GM10266 (cell line): ENCODE results near the gene HSPA4.
"Not testable (repeated sequence)": the region's sequence is repeated elsewhere in the genome, so short reads cannot be mapped to it uniquely, and the experiment has no call there.

Source experiments
- DNase-seq: peaks from one replicate; pipeline ENCODE4 v3.0.0; 2012; ENCODE audit errors: extremely low spot score
- TF ChIP-seq, protein P1 (sequence below): IDR thresholded peaks from 2 replicates; pipeline ENCODE4 v1.5.1; 2012; ENCODE audit warnings: mild to moderate bottlenecking, low read depth; ENCODE audit not compliant: control insufficient read depth, insufficient read depth; ENCODE audit errors: missing control alignments

Gene HSPA4

GRCh38 chr5:133051542-133052316 lies at the start of gene HSPA4:
Gene HSPA4, plus strand, starts transcription at chr5:133052013. Its CDS starts 238 bp downstream, at chr5:133052251.
- DNase-seq = peak; percentile 98
- TF ChIP-seq, protein P1, sequence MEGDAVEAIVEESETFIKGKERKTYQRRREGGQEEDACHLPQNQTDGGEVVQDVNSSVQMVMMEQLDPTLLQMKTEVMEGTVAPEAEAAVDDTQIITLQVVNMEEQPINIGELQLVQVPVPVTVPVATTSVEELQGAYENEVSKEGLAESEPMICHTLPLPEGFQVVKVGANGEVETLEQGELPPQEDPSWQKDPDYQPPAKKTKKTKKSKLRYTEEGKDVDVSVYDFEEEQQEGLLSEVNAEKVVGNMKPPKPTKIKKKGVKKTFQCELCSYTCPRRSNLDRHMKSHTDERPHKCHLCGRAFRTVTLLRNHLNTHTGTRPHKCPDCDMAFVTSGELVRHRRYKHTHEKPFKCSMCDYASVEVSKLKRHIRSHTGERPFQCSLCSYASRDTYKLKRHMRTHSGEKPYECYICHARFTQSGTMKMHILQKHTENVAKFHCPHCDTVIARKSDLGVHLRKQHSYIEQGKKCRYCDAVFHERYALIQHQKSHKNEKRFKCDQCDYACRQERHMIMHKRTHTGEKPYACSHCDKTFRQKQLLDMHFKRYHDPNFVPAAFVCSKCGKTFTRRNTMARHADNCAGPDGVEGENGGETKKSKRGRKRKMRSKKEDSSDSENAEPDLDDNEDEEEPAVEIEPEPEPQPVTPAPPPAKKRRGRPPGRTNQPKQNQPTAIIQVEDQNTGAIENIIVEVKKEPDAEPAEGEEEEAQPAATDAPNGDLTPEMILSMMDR = no peak

DNA sequence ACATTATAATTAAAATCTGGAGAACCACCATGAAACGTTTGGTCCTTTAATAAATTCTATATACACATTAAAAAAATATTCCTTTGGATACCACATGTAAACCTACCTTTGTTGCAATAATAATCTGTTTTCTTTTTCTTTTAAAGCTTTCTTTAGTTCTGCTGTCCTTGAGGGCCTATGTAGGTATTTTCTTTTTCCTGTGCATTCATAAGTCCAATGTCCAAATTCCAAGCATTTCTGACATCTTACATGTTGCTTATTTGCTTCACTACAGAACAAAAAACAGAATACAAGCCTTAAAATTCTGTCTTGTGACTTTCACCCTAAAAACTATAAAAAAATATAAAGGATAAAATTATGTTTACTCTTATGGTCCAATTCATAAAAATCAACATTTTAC lies 45.2 kb upstream of the HSPA4 start:
- TF ChIP-seq, protein P1 = no peak
- DNase-seq = no peak

GRCh38 chr5:133008455-133008854 lies 43.4 kb upstream of the HSPA4 start:
- DNase-seq = not testable (repeated sequence)

GRCh38 chr5:133015466-133015865 lies 36.3 kb upstream of the HSPA4 start:
- no peak for DNase-seq
- TF ChIP-seq, protein P1 = no peak

- TF ChIP-seq, protein P1 = no peak
Observed at GRCh38 chr5:133017964-133018363, 33.8 kb upstream of the HSPA4 start.

DNA sequence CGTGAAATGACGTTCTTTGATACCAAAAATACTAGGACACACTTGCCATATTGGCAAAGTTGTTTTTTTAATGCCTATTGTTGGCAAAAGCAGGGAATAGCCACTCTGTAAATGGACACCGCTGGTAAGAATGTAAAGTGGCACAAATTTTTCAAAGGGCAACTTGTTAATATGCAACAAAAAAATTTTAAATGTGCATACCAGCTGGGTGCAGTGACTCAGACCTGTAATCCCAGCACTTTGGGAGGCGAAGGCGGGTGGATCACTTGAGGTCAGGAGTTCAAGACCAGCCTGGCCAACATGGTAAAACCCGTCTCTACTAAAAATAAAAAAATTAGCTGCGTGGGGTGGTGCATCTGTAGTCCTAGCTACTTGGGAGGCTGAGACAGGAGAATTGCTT lies 32.3 kb upstream of the HSPA4 start:
- DNase-seq = not testable (repeated sequence)

More at GRCh38 chr5:133017964-133018363, 33.8 kb upstream of the HSPA4 start:
- no peak for DNase-seq

- TF ChIP-seq, protein P1 = no peak
- peak; percentile 87 for DNase-seq
Observed at GRCh38 chr5:133025804-133026663, 25.8 kb upstream of the HSPA4 start, which contains the start of gene ZCCHC10. Gene ZCCHC10, minus strand, starts transcription at chr5:133026549. Its CDS starts 12 bp downstream, at chr5:133026537.

DNA sequence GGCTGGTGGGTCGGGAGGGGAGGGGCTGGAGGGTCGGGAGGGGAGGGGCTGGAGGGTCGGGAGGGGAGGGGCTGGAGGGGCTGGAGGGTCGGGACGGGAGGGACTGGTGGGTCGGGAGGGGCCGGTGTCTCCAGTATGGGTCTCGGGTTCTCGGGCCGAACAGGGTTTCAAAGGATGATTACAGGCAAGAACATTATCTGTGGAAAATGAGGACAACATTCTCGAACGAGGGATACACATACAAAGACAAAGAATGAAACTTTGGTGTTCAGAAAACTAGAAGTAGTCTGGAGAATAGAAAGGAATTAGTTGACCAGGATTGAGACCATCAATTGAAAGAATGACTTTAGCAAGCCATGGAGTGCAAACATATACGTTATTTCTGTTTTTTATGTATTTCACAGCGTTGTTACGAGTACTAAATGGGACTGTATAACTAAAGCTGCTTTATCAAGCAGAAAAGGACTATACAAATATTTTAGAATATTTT lies 25.1 kb upstream of the HSPA4 start:
- TF ChIP-seq, protein P1 = no peak
- DNase-seq = peak; percentile 23
